Activated T-cell treated with anti-CD3 and anti-CD28 coated beads for 4 hours (primary cell): ENCODE data around the gene KLHL29.
"Not testable (repeated sequence)": the region's sequence is repeated elsewhere in the genome, so short reads cannot be mapped to it uniquely, and the experiment has no call there.

ENCODE experiments used
- DNase-seq: peaks from one replicate; pipeline ENCODE4 v3.0.0-alpha.2; 2020

Gene KLHL29

GRCh38 chr2:23375448-23375847 lies 9.5 kb upstream of the KLHL29 start:
- DNase-seq = no peak

DNA sequence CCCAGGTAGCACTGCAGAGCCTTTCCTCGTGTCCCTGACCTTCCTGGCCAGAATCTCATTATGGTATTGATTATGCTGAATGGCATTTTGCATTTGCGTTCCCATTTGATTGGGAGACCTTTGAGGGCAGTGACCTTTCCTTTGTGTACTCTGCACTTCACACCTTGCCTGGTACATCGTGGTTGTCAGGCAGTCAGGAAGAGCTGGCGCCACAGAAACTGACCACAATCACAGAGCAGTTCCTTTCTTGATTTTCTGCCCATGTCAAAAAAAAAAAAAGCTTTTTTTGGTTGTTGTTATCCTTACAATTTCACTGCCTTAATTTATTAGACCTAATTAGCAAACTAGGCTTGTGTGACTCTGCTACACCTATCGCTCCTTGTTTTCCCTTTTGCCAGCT lies 8.9 kb upstream of the KLHL29 start:
- no peak for DNase-seq

GRCh38 chr2:23376972-23377371 lies 8.0 kb upstream of the KLHL29 start:
- no peak for DNase-seq

DNA sequence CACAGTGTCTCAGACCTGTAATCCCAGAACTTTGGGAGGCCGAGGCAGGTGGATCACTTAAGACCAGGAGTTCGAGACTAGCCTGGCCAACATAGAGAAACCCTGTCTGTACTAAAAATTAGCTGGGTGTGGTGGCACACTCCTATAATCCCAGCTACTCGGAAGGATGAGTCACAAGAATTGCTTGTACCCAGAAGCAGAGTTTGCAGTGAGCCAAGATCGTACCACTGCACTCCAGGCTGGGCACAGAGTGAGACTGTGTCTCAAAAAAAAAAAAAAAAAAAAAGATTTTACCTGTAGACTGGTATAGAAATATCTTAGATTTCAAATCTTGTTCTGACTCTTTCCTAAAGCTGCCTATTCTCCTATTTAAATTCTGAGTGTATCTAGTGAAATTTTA lies 7.2 kb upstream of the KLHL29 start:
- no peak for DNase-seq

- DNase-seq = no peak
These were observed 6.5 kb upstream of the KLHL29 start for GRCh38 chr2:23378496-23378895.

- DNase-seq = no peak
These were observed 5.7 kb upstream of the KLHL29 start for GRCh38 chr2:23379220-23379695.

- DNase-seq = peak; percentile 27
These were observed 4.4 kb upstream of the KLHL29 start for GRCh38 chr2:23380562-23381065.

- DNase-seq = no peak
These were observed 3.9 kb upstream of the KLHL29 start for GRCh38 chr2:23381084-23381483.

DNA sequence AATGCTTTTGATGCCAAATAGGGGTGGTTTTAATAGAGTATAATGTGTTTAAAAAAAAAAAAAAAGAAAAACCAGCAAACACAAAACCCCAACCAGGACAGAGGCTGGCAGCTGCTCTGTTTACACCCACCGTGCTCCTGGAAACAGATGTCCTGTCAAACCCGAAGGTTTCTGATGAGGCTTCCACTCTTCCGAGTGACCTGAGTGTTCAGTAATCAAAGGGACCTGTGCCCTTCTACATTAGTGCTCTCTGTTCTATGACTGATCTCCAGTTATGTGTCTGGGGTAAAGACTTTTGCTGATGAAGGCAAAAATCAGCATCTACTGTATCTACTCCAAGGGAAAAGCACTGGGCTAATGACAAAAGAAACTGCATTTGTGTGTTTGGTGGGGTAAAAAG lies 3.5 kb upstream of the KLHL29 start:
- no peak for DNase-seq

DNA sequence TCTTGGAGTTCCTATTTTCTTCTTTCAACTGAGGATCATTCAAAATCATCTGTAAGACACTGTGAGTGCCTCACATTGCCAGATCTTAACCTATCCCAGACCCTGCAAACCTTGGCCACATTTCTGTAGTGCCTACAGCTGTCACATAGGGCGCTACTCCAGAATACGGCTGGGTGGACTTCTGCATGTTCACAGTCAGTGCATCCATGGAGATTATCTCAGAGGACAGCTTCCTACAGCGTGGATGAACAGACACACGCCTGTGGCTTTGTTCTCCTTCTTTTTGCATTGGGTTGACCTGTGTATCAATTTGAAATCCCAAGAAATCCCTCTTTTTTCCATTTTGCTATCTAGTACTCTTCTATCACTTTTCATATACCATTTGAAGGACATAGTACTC lies 1.9 kb upstream of the KLHL29 start:
- DNase-seq = no peak

DNA sequence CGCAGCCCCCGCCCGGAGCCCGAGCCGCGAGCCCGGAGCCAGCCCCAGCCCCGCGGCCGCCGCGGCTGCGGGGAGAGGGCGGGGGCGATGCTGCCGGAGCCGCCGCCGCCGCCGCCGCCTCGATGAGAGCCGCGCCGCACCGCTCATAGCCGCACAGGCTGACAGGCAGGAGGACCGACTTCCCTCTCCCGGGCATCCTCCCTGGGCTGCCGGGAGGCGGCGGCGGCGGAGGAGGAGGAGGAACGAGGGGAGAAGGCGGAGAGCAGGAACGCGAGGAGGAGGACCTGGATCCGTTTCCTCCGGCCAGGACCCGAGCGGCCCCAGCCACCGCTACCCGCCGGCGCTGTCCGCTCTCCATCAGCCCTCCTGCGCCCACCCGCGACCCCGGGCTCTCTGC lies 370 bp downstream of the KLHL29 start:
- no peak for DNase-seq

DNA sequence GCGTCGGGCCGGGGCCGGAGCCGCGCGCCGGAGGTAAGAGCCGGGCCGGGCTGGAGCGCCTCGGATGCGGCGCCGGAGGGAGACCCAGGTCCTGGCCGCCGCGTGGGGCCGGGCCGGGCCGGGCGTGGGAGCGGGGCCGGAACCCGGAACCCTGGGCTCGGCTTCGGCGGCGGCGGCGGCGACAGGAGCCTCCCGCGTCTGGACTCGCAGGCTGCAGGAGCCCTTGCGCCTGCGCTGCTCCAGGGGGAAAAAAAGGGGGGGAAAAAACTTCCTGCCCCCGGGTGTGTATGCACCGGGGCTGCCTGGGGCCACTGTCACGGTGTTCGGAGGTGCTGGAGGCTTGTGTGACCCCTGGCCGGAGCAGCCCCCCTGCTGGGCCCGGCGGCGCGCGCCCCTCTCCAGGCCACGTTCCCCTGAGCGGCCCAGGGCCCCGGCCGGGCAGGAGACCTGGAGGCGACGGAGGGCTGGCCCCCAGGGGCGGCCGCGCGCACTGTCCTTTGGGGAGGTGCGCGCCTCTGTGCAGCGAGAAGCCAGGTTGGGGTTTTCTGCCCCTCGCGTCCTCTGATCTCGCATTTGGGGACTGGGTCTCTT lies 864 bp downstream of the KLHL29 start:
- no peak for DNase-seq

DNA sequence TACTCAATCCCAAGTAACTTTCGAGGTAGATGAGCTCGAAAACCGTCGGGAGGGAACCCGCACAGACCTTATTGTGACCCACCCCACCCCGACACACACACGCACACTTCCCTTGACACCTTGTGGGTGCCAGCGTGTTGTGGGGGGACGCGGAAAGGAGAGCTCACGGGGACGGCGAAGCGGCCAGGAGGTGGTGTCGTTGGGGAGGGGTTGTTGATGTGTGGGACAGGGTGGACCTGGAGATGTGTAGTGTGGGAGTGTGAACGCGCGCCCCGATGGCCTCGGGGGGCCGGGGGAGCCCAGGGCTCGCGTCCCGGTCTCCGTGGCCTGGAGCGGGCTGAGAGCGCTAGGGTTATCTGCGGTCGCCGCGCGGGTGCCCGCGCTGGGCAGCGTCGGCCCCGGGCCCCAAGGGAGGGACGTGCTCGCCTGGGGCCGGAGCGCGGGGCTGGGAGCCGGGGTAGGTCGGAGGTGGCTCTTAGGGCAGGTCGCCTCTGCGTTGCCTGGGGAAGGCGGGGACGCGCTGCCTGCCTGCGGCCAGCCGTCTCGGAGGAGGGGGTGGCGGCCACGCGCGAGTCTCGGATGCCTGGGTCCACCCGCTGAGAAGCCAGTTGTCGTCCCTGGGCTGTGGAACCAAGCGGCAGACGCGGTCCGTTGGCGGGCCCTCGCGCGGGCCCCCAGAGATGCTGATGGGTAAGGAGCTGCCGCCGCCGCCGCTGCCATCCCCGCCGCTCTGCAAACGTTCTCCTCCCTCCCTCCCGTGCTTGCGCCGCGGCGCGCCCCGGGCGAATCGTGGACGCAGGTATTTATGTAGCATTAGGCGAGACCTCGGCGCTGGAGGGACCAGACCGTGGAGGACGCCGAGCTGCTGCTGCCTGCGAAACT lies 1.6 kb downstream of the KLHL29 start:
- no peak for DNase-seq

GRCh38 chr2:23387221-23387550 lies 2.2 kb downstream of the KLHL29 start:
- DNase-seq = no peak

DNA sequence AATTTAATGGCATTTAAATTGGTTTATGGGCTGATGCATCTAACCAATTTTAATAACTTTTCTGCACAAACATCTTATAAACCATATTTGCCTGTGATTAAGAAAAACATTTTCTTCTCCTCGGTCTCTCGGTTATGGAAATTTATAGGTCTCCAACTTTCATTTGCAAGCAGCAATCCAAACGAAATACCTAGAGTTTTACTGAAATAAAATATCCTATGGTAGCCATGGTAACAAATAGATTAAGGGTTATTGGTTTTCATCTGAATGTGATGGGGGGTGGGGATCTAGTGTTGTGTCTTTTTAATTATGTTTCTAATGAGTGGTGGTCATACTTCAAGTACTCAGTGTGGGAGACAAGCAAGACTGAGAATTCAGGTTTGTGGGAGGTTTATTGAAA lies 2.9 kb downstream of the KLHL29 start:
- DNase-seq = no peak

DNA sequence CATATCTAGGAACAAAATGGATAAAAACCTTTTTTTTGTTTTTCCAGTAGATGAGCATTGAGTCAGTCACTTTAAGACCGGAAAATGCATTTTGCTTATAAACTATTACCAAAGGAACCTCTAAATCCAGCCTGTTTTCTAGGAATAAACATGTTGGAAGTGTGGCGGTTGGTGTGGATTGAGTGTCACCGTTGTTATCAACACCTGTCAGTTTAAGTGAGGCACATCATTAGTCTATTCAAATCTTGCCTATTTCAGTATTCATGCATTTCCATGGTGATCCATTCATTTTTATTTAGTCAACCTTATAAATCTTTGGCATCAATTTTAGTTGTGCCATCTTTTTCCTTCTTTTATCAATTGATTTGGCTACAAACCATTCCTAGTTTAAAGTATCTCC lies 3.3 kb downstream of the KLHL29 start:
- no peak for DNase-seq

DNA sequence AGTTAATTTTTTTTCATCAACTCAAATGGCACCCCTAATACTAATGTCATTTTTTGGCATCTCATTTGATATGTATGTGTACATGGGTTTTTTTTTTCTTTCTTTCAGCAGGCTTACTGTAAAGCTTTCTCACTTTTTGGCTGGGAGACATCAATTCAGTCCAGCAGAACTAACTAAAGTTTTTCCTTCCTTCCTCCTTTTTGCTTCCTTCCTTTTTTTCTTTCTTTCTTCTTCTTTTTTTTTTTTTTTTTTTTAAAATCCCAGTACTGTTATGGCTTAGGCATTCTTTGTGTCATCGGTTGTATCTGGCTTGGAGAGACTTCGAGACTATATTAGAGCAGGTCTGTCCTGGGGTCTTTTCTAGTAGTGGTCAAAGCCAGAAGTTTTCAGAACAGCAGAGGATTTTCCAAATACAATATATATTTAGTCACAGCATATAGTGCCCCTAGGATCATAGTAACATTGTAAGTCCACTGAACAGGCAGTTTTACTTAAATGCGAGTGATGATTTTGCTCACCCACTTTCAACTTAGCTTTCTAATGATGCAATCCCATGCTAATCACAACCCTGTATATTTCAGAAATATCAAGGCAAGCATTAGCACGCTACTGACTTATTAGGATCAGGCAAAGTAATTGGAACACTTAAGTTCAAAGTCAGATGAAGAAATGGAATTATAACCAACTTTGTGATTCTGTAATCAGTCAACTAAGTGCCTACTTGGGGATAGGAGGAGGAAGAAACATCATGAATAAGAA lies 4.0 kb downstream of the KLHL29 start:
- DNase-seq = no peak

DNA sequence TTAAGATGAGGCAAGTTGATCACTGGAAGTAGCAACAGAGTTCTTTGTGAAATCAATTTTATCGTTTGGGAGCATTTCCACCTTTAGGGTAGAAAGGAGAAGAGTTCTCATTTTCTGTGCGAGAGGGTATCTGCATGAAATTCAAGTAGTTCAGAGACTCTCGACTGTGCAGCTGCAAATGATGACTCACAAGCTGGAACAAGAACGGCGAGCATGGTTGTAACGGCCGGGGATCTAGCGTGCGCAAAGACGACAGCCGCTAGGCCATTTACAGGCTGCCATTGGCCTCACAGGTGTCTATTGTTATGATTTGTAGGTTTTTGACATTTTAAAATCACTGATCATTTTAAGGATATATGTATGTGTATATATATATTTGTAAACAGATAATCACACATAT lies 5.2 kb downstream of the KLHL29 start:
- DNase-seq = no peak

GRCh38 chr2:23391237-23391736 lies 6.3 kb downstream of the KLHL29 start:
- not testable (repeated sequence) for DNase-seq

- no peak for DNase-seq
These were observed 8.7 kb downstream of the KLHL29 start for GRCh38 chr2:23393722-23394121.

- DNase-seq = no peak
These were observed 9.7 kb downstream of the KLHL29 start for GRCh38 chr2:23394700-23395099.

DNA sequence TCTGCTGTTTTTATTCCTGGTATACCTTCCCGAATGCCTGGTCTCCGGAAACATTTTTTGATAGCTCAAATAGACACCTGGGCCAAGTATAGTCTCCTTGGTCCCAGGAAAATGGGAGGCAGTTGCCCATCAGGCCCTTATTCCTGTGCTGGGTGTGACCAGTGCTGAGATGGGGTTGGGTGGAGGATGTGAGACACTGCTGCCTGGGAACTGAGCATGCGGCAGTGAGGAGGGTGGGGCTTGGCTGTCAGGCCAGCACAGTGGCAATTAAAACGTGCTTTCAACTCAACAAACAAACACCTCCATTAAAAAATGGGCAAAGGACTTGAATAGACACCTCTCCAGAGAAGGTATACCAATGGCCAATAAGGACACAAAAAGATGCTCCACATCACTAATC lies 12.5 kb downstream of the KLHL29 start:
- no peak for DNase-seq

- no peak for DNase-seq
These were observed 14.8 kb downstream of the KLHL29 start for GRCh38 chr2:23399674-23400261.
